Caki2 (cell line): Measurements from ENCODE around the gene NOX4. TPM values are rescaled to one million over a fixed set of nuclear protein-coding genes. Genes with fewer than 3 reads are reported as not detected.

Experiments
- DNase-seq: peaks from one replicate; pipeline ENCODE4 v3.0.0-alpha.2; 2015; ENCODE audit warnings: low read depth
- in situ Hi-C: cut with HindIII; loops from 2 replicates; pipeline ENCODE4 v1.10.0; 2016; ENCODE audit warnings: low sequenced_read_pairs, low pct_unique_long_range_greater_than_20kb, mixed read lengths
- total RNA-seq: library from RNA; depleted of rRNA; stranded (reverse); fragments of >200 nt; shearing (Covaris generic); gene quantifications from 2 replicates; pipeline ENCODE4 v1.2.3, GENCODE V29; 2014; ENCODE audit warnings: low replicate concordance; rRNA removed

NOX4 gene
- total RNA-seq, result not detected in 2 replicates

GRCh38 chr11:89490981-89491690 is at the start of gene NOX4:
NOX4 (minus strand) TSS chr11:89491375; CDS start chr11:89491246, 129 bp downstream.
- no peak for DNase-seq
- in situ Hi-C loops, result no loop called here

GRCh38 chr11:89540826-89541225 is 49.7 kb upstream of the NOX4 start:
- no peak for DNase-seq
- in situ Hi-C loops, result no loop called here

DNA sequence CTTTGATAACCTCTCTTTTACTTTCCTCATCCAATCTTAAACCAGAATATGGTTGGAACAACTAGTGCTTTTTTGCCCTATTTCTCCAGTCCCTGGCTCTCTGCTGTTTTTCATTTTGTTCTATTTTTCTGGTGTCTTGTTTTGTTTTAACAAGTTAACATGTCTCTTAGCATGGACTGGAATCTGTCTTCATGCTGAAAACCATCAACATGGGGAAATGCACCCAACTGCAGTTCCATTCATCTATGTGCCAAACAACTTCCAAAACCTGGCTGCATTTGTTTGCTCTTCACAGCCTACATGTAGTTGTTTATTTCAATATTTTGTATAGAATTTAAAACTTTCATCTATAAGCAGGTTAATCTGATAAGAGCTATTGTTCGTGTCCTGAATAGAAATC is 46.8 kb upstream of the NOX4 start:
- in situ Hi-C loops, result no loop called here
- no peak for DNase-seq

DNA sequence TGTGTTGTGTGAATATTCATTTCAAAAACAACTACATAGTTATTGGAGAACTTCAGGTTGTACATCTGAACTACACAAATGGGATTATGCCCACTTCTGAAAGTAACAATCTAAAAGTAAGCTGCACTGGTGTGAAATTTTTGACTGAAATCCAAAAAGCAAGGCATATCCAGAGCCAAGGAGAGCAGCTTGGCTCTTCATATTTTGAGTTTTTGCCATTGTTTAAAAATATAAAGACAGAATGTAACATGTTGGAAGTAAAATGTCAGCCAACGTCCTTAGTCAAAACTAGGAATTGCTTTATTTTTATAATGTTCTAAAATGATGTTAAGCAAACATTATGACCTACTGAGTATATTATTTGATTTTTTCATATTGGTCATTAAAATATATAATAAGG is 45.8 kb upstream of the NOX4 start:
- no peak for DNase-seq
- in situ Hi-C loops, result no loop called here

DNA sequence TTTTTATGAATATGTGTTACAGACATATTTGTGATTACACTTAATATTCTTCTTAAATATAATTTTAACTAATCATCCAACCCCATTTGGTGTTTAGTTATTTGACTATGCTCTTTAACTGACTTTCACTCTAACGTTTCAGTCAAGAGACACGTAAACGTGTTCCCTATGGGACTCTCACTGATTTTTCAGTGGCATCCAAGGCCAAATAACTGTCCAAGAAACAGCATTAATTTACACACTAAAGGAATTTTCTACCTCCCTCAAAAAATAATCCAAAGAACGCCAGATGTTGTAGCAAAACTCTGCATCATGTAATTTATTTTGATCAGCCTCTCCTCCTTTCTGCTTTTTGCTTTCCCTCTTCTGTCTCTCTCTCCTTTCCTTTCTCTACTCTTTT is 44.0 kb upstream of the NOX4 start:
- in situ Hi-C loops, result no loop called here

GRCh38 chr11:89529626-89530380 is 38.6 kb upstream of the NOX4 start:
- no peak for DNase-seq
- in situ Hi-C loops, result no loop called here

More for the DNA sequence above, 44.0 kb upstream of the NOX4 start:
- no peak for DNase-seq

DNA sequence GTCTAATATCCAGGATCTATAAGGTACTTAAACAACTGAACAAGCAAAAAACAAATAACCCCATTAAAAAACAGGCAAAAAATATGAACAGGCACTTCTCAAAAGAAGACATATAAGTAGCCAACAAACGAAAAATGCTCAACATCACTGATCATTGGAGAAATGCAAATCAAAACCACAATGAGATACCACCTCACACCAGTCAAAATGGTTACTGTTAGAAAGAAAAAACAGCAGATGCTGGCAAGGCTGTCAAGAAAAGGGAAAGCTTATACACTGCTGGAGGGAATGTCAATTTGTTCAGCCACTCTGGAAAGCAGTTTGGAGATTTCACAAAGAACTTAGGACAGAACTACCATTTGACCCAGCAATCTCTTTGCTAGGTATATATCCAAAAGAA is 30.6 kb upstream of the NOX4 start:
- in situ Hi-C loops, result no loop called here
- DNase-seq, result no peak

DNA sequence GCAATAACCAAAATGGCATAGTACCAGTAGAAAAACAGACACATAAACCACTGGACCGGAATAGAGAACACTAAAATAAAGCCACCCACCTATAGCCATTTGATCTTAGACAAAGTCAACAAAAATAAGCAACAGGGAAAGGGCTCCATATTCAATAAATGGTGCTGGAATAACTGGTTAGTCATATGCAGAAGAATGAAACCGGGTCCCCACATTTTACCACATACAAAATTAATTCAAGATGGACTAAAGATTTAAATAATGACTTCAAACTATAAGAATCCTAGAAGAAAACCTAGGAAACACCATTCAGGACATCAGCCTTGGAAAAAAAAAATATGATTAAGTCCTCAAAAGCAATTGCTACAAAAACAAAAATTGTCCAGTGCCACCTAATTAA is 30.1 kb upstream of the NOX4 start:
- DNase-seq, result no peak
- in situ Hi-C loops, result no loop called here

- in situ Hi-C loops, result no loop called here
- no peak for DNase-seq
Measured at GRCh38 chr11:89516496-89516895, 25.3 kb upstream of the NOX4 start.

DNA sequence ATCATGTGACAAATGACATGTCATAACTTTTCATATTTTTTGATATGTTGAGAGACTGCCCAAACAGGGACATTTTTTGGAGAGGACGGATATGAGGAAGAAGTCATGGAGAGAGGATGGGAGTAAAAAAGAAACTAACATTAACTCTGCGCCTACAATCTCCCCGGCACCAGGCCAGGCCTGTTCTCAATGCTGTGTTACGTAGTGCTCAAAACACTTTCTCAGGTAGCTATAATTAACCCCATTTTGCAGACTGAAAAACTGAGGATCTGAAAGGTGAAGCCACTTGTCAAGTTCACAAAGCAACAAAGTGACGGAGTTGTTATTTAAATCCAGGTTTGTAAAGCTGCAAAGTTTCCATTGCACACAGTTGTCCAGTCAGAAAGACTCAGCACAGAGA is 17.4 kb upstream of the NOX4 start:
- in situ Hi-C loops, result no loop called here

GRCh38 chr11:89504270-89504669 is 13.1 kb upstream of the NOX4 start:
- in situ Hi-C loops, result no loop called here

More for the DNA sequence above, 17.4 kb upstream of the NOX4 start:
- no peak for DNase-seq

DNA sequence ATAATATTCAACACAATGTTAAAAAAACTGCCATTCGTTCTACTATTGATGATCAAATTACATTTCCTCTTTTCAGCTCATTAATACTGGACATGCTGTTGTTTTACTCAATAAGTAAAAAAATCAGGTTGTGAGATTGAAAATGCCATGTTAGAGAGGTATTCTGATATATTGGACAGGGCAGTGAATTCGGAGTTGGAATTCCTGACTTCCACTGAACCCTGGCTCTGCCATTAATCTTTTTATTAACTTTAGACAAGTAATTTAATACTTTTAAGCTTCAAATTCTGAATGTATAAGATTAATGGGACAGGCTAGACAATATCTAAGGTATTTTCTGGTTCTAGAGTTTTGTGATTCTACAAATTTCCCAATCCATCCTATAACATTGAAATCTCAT is 12.2 kb upstream of the NOX4 start:
- in situ Hi-C loops, result no loop called here
- DNase-seq, result no peak

More at GRCh38 chr11:89504270-89504669, 13.1 kb upstream of the NOX4 start:
- no peak for DNase-seq

DNA sequence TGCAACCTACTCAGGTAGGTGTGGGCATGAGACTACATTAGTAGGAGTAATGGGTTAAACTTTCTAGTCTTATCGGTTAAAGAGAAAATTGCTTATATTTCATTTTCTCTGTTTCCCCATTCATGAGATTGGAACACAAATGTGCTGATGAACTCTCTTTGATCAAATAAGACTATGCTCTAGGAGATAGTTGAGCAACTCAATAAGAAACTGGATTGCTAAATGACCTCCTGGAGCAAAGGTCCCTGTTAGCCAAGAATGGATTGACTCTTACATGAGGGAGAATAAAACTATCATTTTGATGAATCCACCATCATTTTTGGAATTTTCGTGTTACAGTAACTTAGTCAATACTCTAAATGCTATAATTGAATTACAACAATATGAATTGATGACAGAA is 11.1 kb upstream of the NOX4 start:
- DNase-seq, result no peak
- in situ Hi-C loops, result no loop called here

GRCh38 chr11:89500336-89500735 is 9.2 kb upstream of the NOX4 start:
- no peak for DNase-seq
- in situ Hi-C loops, result no loop called here

DNA sequence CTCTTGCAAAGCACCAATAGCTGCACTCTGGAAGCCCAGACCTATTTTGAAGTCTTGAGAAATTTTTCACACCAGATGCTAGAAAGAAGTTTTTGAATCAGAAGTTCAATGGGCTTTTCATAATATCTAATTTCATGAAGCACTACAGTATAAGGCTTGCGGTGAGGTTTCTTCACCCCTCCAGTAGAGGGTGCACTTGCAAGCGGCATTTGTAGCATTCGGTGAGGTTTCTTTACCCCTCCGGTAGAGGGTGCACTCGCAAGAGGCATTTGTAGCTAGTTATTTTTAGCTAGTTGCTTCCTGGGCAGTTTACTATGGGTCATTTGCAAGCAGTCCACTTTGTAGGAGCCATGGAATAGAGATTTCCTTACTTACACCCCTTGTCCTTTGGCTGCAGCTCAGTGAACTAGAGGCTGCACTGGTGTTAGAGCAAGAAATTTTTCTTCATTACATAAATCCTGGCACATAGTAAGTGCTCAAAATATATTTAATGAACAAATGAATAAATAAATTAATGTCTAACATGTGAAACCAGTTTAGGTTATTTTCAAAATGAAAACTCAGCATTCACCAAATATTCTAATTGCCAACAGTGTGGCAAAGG is 7.8 kb upstream of the NOX4 start:
- in situ Hi-C loops, result no loop called here
- DNase-seq, result no peak

DNA sequence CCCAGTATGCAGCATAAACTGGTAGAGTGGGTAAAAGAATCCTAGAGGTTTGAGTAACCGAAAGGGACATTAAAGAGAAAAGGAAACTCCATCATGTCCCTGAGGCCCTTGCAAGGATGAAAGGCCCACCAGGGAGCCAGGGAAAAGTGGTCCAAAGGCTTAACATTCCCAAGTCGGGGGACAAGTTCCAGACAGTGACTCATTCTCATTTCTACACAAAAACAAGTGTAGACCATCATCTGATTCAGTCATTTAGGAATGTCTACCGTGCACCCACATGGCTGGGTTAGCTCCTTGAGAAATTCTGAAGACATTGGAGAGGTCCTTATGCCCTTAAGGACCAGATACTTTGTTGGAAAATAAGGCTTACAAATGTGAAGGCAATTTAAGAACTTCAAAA is 4.8 kb upstream of the NOX4 start:
- DNase-seq, result no peak
- in situ Hi-C loops, result no loop called here

DNA sequence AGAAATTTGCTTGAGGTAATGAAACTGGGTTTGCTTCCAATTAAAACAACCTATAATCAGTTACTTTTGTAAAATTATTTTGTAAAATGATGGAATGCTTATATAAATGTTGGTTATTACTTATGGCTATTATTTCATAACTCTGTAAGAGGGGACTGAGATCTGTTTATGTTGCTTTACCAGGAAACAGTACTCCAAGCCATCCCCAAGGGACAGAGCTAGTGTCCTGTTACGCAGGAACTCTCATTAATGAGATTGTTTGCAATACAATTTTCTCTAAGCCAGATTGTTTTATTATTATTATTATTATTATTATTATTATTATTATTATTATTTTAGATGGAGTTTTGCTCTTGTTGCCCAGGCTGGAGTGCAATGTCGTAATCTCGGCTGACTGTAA is 2.3 kb upstream of the NOX4 start:
- DNase-seq, result no peak
- in situ Hi-C loops, result no loop called here

DNA sequence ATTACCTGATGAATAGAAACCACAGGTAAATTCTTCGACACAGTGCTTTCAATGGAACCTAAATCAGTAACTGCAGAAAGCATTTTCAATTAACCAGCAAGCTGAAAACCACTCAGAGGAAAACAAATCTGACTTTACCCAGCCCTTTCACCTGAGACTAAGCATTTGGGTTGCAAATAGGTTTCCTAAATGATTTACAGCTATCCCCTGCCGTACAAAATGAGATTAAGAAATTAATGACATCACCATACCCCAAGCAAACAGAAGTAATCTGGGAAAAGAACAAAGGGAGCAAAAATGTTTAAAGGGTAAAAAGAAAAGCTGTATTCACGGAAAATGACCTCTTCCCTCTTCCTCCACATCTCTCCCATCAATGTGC is 584 bp downstream of the NOX4 start:
- DNase-seq, result no peak
- in situ Hi-C loops, result no loop called here

- no peak for DNase-seq
- in situ Hi-C loops, result no loop called here
Measured at GRCh38 chr11:89489930-89490329, 1.2 kb downstream of the NOX4 start.
